ENCODE data around the gene ZNF423.

The ZNF423 gene

DNA sequence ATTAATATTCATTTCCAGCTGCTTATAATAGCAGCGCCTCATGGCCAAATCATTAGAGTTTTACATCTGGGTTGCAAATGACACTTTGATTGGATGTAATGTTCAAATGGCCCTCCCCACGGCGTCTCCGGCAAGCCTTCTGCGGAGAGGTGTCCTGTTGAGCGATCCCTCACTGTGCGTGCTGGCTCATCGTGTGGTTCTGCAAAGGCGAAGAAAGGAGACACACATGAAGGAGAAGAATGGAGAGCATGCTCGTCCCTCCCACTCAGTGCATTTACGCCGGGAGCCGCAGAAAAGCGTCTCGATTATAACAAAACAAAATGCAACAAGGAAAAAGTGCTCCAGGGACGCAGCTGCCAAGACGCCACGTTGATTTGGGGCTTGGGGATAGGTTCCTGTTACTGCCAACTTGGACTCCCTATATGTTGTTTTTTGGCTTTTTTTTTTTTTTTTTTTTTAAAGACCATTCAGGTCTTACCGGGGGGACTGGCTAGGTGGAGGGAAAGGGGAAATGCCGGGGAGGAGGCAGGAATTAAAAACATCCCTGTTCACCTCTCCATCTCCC, 364.7 kb downstream of the ZNF423 start:
- no peak for DNase-seq (ENCODE audit: low read depth)

DNA sequence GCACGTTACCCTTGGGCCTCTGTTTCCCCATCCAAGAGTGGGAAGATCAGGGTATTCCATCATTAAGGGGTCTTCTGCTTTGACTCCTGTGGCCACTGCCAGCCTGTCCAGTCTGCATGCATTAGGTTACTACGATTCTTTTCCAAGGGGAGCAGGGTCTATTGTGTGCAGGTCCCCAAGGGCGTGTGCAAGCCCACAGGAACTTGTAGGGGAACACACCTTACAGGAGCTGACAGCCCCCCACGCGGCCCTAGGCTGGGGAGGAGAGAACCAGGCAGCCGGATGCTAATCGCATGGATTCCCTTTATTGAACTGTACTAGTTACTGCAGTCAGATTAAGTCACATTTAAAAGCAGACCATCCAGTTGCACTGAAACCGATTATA, 365.6 kb downstream of the ZNF423 start:
- no peak for DNase-seq (ENCODE audit: low read depth)

DNA sequence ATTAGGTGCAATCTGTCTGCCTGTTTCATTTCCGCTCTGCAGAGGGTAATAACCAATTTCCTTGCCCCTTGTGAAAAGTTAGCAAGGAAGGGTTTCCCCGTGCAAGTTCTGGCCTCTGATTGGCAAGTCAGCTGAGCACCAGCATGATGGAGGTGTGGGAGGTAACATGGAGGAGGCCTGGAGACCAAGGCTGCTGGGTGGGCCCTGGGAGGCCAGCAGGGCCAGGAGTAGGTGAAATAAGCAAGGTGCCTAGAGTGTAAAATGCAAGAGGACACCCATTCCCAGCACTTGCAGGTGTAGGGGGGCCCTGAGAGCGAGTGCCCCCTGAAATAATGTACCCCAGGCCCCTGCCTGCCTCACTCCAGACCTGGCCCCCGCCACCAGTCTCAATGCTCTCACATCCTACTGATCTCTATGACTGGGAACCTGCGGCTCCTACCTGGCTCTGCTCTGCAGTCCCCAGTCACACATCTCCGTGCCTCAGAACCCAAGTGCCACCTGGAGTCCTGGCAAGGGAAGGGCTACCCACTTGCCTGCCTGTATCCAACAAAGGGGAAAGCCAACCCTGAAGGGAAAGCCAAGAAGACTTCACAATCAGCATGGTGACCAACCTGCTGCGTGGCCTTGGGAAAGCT, 366.1 kb downstream of the ZNF423 start:
- no peak for DNase-seq (ENCODE audit: low read depth)

DNA sequence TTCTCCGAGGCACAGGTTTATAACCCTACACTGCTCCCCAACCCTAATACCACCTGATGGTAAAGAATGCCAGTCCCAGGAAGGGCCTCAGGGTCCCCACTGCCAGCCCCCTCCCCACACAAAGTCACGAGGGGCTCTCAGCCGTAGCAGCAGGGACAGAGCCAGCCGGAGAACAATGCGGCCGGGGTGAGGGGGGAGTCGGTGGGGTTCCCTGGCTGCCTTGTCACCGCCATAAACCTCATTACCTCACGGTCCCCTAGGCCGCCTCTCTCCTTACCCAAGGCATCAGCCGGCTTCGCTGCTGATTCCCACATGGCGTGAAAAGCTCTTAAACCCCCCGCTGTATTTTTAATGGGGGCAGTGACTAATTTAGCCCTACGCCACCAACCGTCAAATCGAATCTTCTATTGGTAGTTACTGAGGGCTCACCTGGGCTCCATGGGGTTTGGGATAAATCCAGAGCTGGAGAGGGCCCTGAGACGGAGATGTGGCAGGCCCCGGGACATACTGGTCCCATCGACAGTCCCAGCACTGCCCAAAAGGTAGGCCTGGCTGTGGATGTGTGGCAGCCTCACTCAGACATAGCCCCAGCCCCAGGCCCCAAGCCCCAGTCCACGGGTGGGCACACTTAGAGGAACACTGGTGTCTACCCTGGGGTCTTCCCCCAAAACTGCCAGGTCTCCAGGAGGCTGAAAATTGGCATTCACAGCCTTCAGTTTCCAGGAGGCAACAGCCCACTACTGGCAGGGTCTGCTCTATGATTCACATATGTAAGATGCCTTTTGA, 367.0 kb downstream of the ZNF423 start:
- no peak for DNase-seq (ENCODE audit: low read depth)

DNA sequence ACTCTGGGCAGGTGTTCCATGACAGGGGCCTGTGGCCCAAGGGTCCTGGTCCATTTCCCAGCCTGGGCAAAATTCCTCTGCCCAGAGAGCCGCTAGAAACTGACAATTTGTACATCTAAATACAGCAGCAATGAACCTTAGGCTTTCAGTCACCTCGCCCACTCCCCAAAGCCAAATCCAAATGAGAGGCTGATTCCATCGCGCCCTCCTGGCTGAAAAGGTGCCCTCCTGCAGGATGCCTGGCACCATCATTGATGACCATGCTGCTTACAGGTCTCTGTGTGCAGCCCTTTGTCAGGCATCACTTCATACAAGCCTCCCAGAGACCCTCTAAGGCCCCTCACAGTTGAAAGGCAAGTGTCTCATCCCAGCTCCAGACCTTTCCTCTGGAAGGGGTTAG, 367.6 kb downstream of the ZNF423 start:
- no peak for DNase-seq (ENCODE audit: low read depth)

DNA sequence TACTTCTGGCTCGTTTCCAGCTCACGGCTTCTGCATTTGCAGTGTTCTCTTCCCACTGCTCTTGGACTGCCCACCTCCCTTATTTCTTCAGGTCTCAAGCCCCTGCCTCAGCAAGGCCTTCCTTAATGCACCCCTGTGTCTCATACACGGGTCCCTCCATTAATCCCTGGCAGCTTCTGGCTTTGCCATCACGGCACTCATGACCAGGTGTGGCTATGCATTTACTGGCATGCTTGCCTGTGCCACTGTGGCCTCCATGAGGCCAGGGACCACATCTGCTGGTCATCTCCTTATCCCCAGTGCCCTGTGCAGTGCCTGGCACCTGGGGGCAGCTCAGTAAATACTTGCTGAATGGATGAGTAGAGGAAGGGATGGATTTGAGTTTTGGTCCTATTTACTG, 368.2 kb downstream of the ZNF423 start:
- no peak for DNase-seq (ENCODE audit: low read depth)

DNA sequence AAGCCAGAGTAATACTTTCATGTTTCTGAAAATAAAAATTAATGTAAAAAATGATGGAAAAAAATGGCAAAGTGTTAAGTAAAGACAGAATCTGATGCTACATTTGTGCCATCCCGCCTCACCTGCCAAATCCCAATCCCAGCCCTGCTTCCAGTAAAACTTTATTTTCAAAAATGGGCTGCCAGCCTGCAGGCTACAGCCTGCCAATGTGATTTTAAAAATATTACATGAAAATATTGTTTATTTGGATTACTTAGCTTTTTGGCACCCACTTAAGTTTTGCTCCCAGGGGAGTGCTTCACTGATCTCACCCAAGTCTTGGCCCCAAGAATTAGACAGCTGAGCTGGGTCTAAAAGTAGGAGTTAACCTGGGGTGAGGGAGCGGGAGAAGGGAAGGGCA, 369.5 kb downstream of the ZNF423 start:
- DNase-seq (ENCODE audit: low read depth): no peak

DNA sequence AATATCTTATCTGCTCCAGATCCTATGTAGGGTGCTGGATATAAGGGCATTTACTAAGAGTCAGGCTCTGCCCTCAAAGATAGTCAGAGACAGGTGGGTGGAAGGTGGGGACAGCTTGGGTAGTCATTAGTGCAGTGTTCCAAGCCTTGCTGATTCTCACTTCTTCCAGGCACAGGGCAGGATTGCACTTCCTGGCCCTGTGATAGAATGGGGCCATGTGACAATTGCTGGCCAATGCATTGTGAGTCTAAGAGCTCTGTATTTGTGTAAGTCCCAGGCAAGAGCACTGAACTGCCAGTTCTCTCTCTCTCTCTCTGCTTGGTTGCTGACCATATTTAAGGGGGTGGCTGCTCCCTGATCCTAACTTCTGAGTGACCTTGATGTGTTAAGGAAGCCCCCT, 370.2 kb downstream of the ZNF423 start:
- no peak for DNase-seq (ENCODE audit: low read depth)

DNA sequence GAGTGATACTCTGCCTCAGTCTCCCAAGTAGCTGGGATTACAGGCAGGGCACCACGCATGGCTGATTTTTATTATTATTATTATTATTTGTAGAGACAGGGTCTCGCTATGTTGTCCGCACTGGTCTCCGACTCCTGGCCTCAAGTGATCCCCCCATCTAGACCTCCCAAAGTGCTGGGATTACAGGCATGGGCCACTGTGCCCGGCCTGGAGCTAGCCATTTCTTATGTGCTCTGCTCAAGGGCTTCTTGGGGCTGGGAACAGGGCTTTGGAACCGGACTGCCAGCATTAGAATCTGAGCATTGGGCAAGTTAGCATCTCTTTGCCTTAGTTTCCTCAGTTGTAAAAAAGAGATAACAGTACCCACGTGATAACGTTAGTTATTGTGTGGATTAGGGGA, 371.0 kb downstream of the ZNF423 start:
- DNase-seq (ENCODE audit: low read depth): no peak

DNA sequence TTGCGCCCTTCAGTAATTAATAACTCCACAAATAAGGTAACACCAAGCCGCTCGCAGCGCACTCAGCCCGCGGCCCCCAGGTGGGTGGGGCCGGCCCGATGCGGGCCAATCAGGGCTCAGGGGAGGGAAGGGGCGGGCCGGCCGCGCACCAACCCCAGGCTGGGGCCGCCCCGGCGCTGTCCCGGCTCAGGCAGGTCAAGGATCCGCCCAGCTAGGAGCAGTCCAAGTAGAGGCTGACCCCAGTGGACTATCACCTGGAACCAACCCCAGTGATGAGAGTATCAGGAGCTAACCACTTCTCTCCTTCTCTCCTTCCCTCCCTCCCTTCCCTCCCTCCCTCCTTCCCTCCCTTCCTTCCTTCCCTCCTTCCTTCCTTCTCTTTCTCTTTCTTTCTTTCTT, 371.5 kb downstream of the ZNF423 start:
- DNase-seq (ENCODE audit: low read depth): peak; percentile 18

DNA sequence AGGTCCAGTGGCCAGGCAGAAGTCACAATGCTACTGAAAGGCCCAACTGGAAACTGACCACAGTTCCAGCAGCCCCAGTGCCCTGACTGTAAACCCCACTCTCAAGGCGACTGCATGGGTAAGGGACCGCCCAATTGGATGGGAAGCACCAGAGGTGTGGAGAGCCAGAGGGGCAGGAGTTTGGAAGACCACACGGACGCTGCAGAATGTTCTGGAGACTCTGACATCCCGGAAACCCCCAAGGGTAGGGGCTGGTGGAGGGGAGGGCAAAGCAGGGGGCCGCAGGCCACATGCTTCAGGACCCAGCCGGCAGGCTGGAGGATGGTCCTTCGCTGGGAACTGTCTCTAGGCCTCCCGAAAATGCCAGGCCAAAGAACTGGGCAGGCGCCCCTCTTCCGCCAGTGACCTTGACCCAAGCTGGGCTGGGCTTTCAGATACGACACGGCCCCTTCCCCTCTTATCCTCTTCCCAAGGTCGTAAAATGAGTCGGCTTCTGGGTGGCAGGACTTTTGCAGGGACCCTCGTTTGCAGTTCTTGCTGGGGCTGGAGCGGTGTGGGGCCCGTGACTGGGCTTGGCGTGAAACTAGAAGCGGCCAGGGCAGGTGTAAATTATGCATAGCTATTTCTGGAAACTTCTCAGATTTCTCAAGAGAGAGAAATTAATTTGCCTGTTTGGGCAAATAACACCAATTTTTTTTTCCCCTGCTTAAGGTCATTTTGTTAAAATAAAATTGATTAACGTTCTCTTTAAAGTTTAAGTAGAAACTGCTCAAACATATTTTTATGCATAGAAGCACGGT, 372.1 kb downstream of the ZNF423 start:
- DNase-seq (ENCODE audit: low read depth): no peak

DNA sequence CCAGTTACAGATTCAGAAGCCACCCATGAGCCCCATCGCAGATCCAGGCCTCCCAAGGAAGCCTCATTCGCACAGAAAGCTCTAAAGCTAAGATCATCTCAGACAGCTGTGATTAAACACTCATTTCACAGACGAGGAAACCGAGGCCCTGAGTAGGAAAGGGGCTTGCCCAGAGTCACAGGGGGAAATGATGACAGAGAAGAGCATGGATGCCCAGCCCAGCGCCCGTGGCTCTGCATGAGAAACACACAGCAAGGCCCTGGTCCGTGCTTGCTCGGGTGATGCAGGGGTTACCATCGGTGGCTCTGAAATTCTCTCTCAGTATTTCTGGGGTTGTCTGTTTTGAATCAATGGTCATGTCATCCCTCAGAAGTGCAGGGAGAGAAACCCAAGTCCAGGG, 372.7 kb downstream of the ZNF423 start:
- DNase-seq (ENCODE audit: low read depth): no peak

DNA sequence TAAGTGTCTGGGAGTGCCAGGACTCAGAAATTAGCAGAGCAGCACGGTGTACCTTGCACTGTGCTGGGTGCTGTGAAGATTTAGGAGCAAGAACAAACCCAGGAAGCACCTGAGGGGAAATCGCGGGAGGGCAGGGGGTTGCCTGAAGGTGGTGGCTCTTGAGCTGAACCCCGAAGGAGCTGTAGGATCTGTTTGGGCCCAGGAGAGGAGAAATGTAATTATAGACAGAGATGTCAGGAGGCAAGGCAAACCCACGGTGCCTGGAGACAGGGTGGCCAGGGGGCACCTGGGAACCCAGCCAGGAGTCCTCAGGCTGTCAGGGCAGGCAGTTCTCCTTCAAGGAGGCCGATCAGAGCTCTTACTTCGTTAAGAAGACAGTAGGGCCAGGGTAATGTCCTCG, 373.2 kb downstream of the ZNF423 start:
- no peak for DNase-seq (ENCODE audit: low read depth)

DNA sequence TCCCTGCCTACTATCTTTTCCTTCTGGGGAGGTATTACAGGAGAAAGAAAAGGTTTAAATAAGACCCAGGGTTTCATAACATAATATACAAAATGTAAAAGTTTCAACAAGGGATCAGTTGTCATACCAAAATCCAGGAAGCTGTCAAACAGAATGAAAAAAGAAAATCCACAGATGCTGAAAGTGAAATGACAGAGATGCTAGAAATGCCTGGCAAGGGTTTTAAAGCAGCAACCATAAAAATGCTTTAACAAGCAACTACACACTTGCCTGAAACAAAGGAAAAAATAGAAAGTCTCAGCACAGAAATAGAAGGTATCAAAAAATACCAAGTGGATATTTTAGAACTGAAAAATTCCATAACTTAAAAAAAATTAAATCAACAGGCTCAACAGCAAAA, 377.3 kb downstream of the ZNF423 start:
- no peak for DNase-seq (ENCODE audit: low read depth)

DNA sequence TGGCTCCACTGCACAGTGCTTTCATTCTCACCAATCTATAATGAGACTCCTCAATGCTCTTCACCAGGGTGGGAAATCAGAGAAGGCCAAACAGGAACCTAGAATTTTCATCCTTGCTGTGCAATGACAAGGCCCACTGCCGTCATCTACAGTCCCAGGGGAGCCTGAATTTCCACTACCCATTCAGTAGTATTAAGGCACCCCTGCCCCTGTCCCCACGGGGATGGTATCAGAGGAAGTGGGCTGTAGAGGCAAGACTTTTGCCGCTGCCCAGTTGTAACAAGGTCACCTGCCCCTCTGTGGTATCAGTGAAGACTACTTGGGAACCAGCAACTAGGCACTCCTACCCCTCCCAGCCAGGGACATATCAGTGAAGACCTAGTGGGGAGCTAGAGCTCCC, 377.8 kb downstream of the ZNF423 start:
- DNase-seq (ENCODE audit: low read depth): no peak

DNA sequence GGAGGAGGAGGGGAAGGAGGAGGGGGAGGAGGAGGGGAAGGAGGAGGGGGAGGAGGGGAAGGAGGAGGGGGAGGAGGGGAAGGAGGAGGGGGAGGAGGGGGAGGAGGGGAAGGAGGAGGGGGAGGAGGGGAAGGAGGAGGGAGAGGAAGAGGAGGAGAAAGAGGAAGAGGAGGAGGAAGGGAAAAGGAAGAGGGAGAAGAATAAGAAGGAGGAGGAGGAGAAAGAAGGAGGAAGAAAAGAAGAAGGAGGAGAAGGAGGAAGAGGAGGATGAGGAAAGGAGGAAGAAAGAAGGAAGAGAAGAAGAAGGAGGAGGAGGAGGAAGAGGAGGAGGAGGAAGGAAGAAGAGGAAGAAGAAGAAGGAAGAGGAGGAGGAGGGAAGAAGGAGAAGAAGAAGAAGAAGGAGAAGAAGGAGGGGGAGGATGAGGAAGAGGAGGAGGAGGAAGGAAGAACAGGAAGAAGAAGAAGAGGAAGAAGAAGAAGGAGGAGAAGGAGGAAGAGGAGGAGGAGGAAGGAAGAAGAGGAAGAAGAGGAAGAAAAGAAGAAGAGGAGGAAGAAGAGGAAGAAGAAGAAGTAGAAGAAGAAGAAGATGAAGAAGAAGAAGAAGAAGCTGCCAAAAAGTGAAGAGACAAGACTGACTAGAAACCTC, 378.5 kb downstream of the ZNF423 start:
- DNase-seq (ENCODE audit: low read depth): no peak

DNA sequence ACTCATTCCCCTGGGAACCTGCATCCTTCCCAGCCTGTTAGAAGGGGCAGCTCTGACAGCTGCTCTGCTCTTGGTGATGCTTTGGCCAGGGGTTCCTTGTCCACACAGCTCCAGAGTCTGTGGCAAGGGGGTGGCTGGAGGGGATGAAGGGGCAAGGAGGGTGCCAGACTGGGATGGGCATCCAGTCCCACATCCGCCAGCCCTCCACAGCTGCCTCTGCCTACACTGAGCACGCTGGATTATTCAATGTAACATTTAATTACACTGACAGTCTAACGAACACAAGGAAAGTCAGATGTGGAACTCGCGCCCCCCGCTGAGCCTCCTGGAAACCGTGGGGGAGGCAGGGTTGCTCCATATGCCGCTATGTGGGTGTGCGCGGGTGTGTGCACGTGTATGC, 381.2 kb downstream of the ZNF423 start:
- DNase-seq (ENCODE audit: low read depth): no peak

DNA sequence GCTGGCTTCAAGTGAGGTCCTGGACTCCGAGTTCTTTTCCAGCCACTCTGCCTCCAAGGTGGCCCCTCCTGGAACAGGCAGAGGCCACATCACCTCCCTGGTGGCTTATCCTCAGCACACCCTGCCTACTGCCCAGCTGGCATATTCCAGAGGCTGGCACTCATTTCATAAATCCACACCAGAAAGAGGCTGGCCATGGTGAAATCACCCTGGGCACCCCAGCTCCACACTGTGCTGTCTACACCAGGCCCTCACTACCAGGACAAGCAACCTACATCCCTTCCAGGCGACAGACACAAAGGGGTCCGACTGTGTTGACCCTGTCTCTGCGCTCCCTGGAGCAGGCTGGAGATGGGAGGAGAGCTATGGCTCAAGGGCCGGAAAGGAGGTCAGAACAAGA, 382.1 kb downstream of the ZNF423 start:
- no peak for DNase-seq (ENCODE audit: low read depth)

DNA sequence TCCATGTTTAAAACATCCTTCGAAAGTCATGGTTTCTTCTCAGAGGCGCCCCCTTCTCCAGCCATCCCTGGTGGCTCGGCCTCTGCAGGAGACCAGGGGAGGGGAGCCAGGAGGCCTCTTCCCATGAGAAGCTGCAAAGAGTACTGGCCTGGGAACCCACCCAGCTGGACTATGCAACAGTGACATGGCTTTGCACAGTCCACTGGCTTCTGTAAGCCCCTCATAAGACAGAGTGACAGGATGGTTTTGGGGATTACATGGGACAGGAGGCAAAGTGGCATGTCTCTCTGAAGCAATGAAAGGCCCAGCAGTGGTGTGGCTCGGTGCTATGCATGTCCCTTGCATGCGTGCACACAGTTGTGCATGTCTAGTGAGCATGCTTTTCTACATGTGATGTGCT, 382.8 kb downstream of the ZNF423 start:
- no peak for DNase-seq (ENCODE audit: low read depth)

DNA sequence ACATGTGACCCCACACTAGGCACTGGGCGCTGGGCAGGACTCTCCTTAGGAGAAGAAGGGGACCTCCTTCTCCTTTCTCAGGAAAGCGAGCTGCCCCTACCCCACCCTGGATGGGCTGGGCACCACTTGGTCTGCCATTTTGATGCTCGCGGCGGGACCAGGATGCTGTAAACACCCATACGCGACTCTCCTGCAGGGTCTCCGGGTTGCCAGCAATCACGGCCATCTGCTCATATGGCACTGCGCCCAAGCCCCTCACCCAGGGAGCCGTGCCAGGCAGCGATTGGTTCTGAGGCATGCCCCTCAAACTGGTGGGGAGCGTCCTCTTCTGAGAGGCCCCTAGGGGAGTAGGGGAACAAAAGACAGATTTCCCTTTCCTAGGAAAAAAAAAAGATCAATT, 383.3 kb downstream of the ZNF423 start:
- no peak for DNase-seq (ENCODE audit: low read depth)

DNA sequence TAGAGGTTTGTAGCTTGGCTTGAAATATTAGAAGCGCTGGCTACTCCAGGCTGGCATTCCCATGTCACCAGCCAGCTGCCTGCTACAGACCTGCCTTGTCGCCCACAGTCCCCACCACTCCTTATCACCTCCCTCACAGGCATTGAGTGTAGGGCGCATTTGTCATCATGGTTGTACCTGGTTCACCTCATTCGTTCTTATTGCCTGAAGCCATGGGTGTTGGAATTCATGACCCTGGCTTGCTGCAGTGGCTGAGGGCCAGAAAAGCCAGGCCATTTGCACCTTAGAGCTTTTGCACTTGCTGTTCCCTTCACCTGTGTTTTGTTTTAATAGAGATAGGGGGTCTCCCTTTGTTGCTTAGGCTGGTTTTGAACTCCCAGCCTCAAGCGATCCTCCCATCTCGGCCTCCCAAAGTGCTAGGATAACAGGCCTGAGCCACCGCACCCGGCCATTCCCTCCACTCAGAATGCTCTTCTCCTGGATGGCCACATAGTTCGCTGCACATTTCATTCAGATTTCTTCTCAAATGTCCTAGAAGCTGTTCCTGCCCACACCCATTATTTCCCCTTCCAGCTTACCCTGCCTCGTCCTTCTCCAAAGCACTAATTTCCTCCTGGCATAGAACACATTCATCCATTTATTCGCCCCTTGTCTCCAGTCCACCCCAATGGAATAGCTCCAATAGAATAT, 384.7 kb downstream of the ZNF423 start:
- no peak for DNase-seq (ENCODE audit: low read depth)

DNA sequence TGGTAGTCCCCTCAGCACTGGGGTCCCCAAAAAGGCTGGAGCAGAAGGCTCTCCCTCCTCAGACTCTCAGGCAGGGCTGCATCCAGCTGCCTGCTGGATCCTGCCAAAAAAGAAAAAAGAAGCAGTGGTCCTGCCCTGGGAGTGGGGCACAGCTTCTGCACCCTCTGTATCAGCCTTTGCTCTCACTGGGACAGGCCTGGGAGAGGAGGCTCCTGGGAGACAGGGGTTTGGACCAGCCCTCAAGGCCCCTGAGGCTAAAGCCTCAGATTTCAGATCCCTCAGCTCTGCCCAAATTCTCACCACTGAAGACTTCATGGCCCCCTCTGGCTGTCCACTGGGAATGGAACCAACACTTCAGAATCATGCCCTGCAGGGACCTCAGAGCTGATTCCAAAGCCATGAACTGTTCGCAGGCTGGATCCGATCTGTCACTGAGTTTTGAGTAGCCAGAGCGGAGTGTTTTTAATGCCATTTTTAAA, 385.4 kb downstream of the ZNF423 start:
- DNase-seq (ENCODE audit: low read depth): no peak
